Activated CD8-positive, alpha-beta T cell treated with anti-CD3 and anti-CD28 coated beads for 36 hours (primary cell): ENCODE results near the gene C1orf174. TPM values are rescaled to one million over a fixed set of nuclear protein-coding genes. Genes with fewer than 3 reads are reported as not detected.

ENCODE experiments used
- ATAC-seq: fragments of 200-7000 bp; cut with Tn5 transposase; one replicate; pipeline ENCODE4 v1.10.0; 2021; ENCODE audit warnings: mild to moderate bottlenecking, moderate library complexity
- CTCF ChIA-PET: fragments of 350-600 bp; sonication (Branson Sonifier 250); formaldehyde crosslinking; loops from one replicate; lab custom pipeline; 2021; ENCODE audit warnings: antibody characterized with exemption; lab: Charles Lee
- POLR2A ChIA-PET: fragments of 350-600 bp; sonication (Branson Sonifier 250); formaldehyde crosslinking; loops from one replicate; lab custom pipeline; 2021; ENCODE audit warnings: antibody characterized with exemption; lab: Charles Lee
- DNase-seq: peaks from one replicate; pipeline ENCODE4 v3.0.0-alpha.2; 2020
- H3K27ac Mint-ChIP-seq: one replicate; pipeline ENCODE4 v1.8.0; 2021; ENCODE audit warnings: mild to moderate bottlenecking, mixed read lengths
- H3K27me3 Mint-ChIP-seq: one replicate; pipeline ENCODE4 v1.8.0; 2021; ENCODE audit warnings: mixed read lengths
- H3K36me3 Mint-ChIP-seq: one replicate; pipeline ENCODE4 v1.8.0; 2021; ENCODE audit warnings: low read depth, mixed read lengths
- H3K4me1 Mint-ChIP-seq: one replicate; pipeline ENCODE4 v1.8.0; 2021; ENCODE audit warnings: low read depth, mixed read lengths
- H3K4me3 Mint-ChIP-seq: one replicate; pipeline ENCODE4 v1.8.0; 2021; ENCODE audit warnings: mild to moderate bottlenecking, moderate library complexity, mixed read lengths
- H3K9me3 Mint-ChIP-seq: one replicate; pipeline ENCODE4 v1.8.0; 2021; ENCODE audit warnings: mixed read lengths
- intact Hi-C: fragments of 100-400 bp; cut with micrococcal nuclease; formaldehyde crosslinking; loops from one replicate; pipeline ENCODE4 v1.10.0; 2022
- total RNA-seq, 2 experiments: library from RNA; stranded (reverse); gene quantifications; one replicate each; pipeline ENCODE4 v1.2.3, GENCODE V29; 2021
- TF ChIP-seq, protein P1 (sequence below): fragments of 200-600 bp; IDR thresholded peaks from one replicate; pipeline ENCODE4 v1.8.0; 2022; ENCODE audit warnings: antibody characterized with exemption, mild to moderate bottlenecking

Gene C1orf174
- total RNA-seq, 2 experiments from 2014 or later, result 43.7 to 44.0 TPM

- ATAC-seq (no peak), DNase-seq (no peak)
- peaks cover 24% of the 10 kb centered on the region for H3K4me1 Mint-ChIP-seq
- ChIA-PET CTCF (interaction anchor here (1.1 kb wide), 1 partner anchor 48 kb away, joined by 4 read pairs; no protein-coding TSS in a partner anchor), POLR2A (no interaction called here)
- no peaks in the 10 kb centered on the region for H3K36me3 Mint-ChIP-seq
- H3K27ac Mint-ChIP-seq, result no peak overlapping the region
- TF ChIP-seq, protein P1, sequence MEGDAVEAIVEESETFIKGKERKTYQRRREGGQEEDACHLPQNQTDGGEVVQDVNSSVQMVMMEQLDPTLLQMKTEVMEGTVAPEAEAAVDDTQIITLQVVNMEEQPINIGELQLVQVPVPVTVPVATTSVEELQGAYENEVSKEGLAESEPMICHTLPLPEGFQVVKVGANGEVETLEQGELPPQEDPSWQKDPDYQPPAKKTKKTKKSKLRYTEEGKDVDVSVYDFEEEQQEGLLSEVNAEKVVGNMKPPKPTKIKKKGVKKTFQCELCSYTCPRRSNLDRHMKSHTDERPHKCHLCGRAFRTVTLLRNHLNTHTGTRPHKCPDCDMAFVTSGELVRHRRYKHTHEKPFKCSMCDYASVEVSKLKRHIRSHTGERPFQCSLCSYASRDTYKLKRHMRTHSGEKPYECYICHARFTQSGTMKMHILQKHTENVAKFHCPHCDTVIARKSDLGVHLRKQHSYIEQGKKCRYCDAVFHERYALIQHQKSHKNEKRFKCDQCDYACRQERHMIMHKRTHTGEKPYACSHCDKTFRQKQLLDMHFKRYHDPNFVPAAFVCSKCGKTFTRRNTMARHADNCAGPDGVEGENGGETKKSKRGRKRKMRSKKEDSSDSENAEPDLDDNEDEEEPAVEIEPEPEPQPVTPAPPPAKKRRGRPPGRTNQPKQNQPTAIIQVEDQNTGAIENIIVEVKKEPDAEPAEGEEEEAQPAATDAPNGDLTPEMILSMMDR, result no peak
- no peaks in the 10 kb centered on the region for H3K27me3 Mint-ChIP-seq
- H3K4me3 Mint-ChIP-seq, result no peak overlapping the region
- H3K9me3 Mint-ChIP-seq, result no peaks in the 10 kb centered on the region
- intact Hi-C loops, result no loop called here
Measured at GRCh38 chr1:3905953-3906671, 6.0 kb upstream of the C1orf174 start.

DNA sequence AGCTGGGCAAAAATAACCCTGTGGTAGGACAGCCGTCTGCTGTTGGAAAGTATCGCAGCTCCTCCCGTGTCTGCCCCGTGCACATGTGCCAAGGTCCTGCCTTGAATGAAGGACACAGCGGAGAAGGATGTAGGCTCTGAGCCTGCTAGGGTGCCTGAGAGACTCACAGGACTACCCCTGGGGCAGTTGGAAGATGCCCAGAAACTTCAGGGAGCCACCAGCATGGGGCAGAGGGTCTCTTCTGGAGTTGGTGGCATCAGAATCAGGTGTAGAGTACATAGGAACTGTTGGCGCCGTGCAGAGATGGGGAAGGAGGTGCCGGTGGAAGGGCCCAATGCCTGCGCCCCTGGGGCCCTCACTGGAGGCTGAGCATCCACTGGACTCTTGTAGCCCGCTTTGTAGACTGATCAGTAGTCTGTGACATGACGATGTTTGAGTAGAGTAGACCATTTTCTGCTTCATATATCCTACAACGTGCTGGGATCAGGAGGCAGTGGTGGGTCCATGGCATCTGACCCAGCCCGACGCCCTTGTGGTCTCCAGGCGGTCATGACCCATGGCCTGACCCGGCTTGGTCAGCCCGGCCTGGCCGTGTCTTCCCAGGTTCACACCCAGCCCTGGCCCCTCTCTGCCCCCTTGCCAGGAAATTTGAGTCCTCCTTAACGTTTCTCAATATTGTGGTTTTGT, 5.3 kb upstream of the C1orf174 start:
- CTCF ChIA-PET, result interaction anchor here (0.5 kb wide), 1 partner anchor 341 kb away, joined by 3 read pairs; no protein-coding TSS in a partner anchor
- DNase-seq, result no peak
- TF ChIP-seq, protein P1, result no peak
- no peak overlapping the region for H3K27ac Mint-ChIP-seq
- intact Hi-C loops, result no loop called here
- ATAC-seq, result no peak
- H3K9me3 Mint-ChIP-seq, result no peaks in the 10 kb centered on the region
- H3K36me3 Mint-ChIP-seq, result no peaks in the 10 kb centered on the region
- H3K4me1 Mint-ChIP-seq, result peaks cover 24% of the 10 kb centered on the region
- POLR2A ChIA-PET, result interaction anchor here (0.6 kb wide), 1 partner anchor 19 kb away, joined by 5 read pairs; no protein-coding TSS in a partner anchor
- no peak overlapping the region for H3K4me3 Mint-ChIP-seq
- no peaks in the 10 kb centered on the region for H3K27me3 Mint-ChIP-seq

DNA sequence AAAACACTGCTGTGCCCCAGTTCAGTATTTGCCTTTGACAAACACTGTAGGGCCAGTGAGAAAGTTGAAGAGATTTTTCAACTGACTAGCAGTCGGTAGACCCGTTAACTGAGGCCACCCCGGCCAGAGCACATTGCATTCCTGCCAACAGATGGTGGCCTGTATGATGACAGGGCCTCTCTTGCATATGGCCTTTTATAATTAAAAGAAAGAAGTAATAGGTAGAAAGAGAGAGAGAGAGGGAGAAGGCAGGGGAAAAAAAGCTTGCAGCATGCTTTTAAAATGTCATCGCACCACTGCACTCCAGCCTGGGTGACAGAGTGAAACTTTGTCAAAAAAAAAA, 4.7 kb upstream of the C1orf174 start:
- ChIA-PET CTCF (interaction anchor here (0.5 kb wide), 1 partner anchor 341 kb away, joined by 3 read pairs; no protein-coding TSS in a partner anchor), POLR2A (interaction anchor here (0.6 kb wide), 1 partner anchor 20 kb away, joined by 5 read pairs; no protein-coding TSS in a partner anchor)
- Mint-ChIP-seq H3K9me3 (no peaks in the 10 kb centered on the region), H3K27me3 (no peaks in the 10 kb centered on the region), H3K36me3 (no peaks in the 10 kb centered on the region), H3K4me3 (no peak overlapping the region), H3K27ac (no peak overlapping the region), H3K4me1 (peaks cover 24% of the 10 kb centered on the region)
- intact Hi-C loops, result no loop called here
- ATAC-seq, result no peak
- TF ChIP-seq, protein P1, result no peak
- DNase-seq, result no peak

- no peak overlapping the region for H3K4me3 Mint-ChIP-seq
- no peak for DNase-seq
- no peak for ATAC-seq
- TF ChIP-seq, protein P1, result no peak
- CTCF ChIA-PET, result interaction anchor here (0.5 to 2.1 kb wide), 2 partner anchors 47 to 340 kb away, joined by 3 to 8 read pairs; partner anchors contain the start of genes CEP104 and DFFB
- H3K27me3 Mint-ChIP-seq, result no peaks in the 10 kb centered on the region
- POLR2A ChIA-PET, result interaction anchor here (0.9 kb wide), 1 partner anchor 13 kb away, joined by 3 read pairs; no protein-coding TSS in a partner anchor
- peaks cover 26% of the 10 kb centered on the region for H3K4me1 Mint-ChIP-seq
- H3K9me3 Mint-ChIP-seq, result no peaks in the 10 kb centered on the region
- no peak overlapping the region for H3K27ac Mint-ChIP-seq
- intact Hi-C loops, result no loop called here
- H3K36me3 Mint-ChIP-seq, result peaks cover 3% of the 10 kb centered on the region
Measured at GRCh38 chr1:3904006-3904842, 4.2 kb upstream of the C1orf174 start.
